HL-60 (cell line): ENCODE measurements around the gene OSBPL7.
"Not testable (repeated sequence)": the region's sequence is repeated elsewhere in the genome, so short reads cannot be mapped to it uniquely, and the experiment has no call there.

Experiments used
- DNase-seq, 2 experiments: peaks; one replicate each; pipeline ENCODE4 v3.0.0-alpha.2; 2010 to 2020; ENCODE audit warnings: low read depth in 1 of 2, low spot score in 1 of 2
- H3K27ac ChIP-seq: fragments of 250-450 bp; sonication (Bioruptor Pico); replicated peaks from 2 replicates; pipeline ENCODE4 v1.5.1; 2020; ENCODE audit warnings: mild to moderate bottlenecking, moderate library complexity
- H3K27me3 ChIP-seq: fragments of 250-450 bp; sonication (Bioruptor Pico); 2 replicates; pipeline ENCODE4 v1.5.1; 2021; ENCODE audit warnings: mild to moderate bottlenecking, moderate library complexity; ENCODE audit not compliant: insufficient read depth, poor library complexity, severe bottlenecking
- H3K4me3 ChIP-seq: replicated peaks from 2 replicates; pipeline ENCODE4 v1.5.1; 2011; ENCODE audit warnings: mild to moderate bottlenecking, control low read depth, low read length; ENCODE audit not compliant: insufficient read depth
- GABPA ChIP-seq: IDR thresholded peaks from 2 replicates; pipeline ENCODE4 v1.6.1; 2012; ENCODE audit warnings: low read depth
- POLR2AphosphoS5 ChIP-seq: IDR thresholded peaks from 2 replicates; pipeline ENCODE4 v1.6.1; 2012; ENCODE audit warnings: low read depth
- SPI1 ChIP-seq: IDR thresholded peaks from 2 replicates; pipeline ENCODE4 v1.6.1; 2012; ENCODE audit warnings: low read depth, mild to moderate bottlenecking, borderline replicate concordance
- TF ChIP-seq, protein P1 (sequence below): IDR thresholded peaks from one replicate; pipeline ENCODE4 v1.5.1; 2011; ENCODE audit warnings: low read length, control low read depth, inconsistent platforms; ENCODE audit not compliant: insufficient read depth
- TF ChIP-seq, protein P2 (sequence below): IDR thresholded peaks from 2 replicates; pipeline ENCODE4 v1.6.1; 2012; ENCODE audit warnings: low read depth; ENCODE audit not compliant: insufficient replicate concordance

The OSBPL7 gene

DNA sequence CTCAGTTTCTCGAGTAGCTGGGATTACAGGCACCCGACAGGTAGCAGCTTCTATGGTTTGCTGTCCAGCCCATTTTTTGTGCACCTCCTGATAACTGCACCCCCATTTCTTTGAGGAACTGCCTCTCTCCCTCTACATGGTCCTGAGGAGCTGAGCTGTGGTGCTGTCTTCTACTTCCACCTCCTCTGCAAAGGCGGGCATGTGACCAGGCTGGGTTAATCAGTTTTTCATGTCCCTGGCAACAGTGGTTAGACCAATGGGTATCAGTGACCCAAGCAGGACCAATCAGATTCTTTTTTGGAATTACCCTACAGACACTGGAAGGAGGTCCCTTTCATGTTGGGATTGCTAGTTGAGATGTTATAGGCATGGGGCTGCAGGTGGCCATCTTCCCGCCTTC lies 47.3 kb downstream of the OSBPL7 start:
- no peak overlapping the region for H3K4me3 ChIP-seq
- no peak for DNase-seq
- TF ChIP-seq POLR2AphosphoS5 (no peak), SPI1 (no peak), GABPA (no peak)
- TF ChIP-seq, protein P1, sequence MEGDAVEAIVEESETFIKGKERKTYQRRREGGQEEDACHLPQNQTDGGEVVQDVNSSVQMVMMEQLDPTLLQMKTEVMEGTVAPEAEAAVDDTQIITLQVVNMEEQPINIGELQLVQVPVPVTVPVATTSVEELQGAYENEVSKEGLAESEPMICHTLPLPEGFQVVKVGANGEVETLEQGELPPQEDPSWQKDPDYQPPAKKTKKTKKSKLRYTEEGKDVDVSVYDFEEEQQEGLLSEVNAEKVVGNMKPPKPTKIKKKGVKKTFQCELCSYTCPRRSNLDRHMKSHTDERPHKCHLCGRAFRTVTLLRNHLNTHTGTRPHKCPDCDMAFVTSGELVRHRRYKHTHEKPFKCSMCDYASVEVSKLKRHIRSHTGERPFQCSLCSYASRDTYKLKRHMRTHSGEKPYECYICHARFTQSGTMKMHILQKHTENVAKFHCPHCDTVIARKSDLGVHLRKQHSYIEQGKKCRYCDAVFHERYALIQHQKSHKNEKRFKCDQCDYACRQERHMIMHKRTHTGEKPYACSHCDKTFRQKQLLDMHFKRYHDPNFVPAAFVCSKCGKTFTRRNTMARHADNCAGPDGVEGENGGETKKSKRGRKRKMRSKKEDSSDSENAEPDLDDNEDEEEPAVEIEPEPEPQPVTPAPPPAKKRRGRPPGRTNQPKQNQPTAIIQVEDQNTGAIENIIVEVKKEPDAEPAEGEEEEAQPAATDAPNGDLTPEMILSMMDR: no peak
- TF ChIP-seq, protein P2, sequence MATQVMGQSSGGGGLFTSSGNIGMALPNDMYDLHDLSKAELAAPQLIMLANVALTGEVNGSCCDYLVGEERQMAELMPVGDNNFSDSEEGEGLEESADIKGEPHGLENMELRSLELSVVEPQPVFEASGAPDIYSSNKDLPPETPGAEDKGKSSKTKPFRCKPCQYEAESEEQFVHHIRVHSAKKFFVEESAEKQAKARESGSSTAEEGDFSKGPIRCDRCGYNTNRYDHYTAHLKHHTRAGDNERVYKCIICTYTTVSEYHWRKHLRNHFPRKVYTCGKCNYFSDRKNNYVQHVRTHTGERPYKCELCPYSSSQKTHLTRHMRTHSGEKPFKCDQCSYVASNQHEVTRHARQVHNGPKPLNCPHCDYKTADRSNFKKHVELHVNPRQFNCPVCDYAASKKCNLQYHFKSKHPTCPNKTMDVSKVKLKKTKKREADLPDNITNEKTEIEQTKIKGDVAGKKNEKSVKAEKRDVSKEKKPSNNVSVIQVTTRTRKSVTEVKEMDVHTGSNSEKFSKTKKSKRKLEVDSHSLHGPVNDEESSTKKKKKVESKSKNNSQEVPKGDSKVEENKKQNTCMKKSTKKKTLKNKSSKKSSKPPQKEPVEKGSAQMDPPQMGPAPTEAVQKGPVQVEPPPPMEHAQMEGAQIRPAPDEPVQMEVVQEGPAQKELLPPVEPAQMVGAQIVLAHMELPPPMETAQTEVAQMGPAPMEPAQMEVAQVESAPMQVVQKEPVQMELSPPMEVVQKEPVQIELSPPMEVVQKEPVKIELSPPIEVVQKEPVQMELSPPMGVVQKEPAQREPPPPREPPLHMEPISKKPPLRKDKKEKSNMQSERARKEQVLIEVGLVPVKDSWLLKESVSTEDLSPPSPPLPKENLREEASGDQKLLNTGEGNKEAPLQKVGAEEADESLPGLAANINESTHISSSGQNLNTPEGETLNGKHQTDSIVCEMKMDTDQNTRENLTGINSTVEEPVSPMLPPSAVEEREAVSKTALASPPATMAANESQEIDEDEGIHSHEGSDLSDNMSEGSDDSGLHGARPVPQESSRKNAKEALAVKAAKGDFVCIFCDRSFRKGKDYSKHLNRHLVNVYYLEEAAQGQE: no peak
- peaks cover 12% of the 10 kb centered on the region for H3K27me3 ChIP-seq
- H3K27ac ChIP-seq: no peak overlapping the region

DNA sequence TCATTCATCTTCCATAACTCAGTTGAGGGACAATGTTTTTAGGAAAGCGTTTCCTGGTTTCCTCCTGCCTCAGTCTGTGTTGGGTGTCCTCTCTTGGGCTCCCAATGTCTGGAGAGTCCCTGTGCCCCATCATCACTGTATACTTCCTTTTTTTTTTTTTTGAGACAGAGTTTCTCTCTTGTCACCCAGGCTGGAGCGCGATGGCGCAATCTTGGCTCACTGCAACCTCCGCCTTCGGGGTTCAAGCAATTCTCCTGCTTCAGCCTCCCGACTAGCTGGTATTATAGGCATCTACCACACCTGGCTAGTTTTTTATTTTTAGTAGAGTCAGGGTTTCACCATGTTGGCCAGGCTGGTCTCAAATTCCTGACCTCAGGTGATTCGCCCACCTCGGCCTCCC lies 47.9 kb downstream of the OSBPL7 start:
- peak in 1 of 2 experiments; percentile 75 for DNase-seq
- peaks cover 11% of the 10 kb centered on the region for H3K27me3 ChIP-seq
- not testable (repeated sequence) for H3K4me3 ChIP-seq, H3K27ac ChIP-seq

DNA sequence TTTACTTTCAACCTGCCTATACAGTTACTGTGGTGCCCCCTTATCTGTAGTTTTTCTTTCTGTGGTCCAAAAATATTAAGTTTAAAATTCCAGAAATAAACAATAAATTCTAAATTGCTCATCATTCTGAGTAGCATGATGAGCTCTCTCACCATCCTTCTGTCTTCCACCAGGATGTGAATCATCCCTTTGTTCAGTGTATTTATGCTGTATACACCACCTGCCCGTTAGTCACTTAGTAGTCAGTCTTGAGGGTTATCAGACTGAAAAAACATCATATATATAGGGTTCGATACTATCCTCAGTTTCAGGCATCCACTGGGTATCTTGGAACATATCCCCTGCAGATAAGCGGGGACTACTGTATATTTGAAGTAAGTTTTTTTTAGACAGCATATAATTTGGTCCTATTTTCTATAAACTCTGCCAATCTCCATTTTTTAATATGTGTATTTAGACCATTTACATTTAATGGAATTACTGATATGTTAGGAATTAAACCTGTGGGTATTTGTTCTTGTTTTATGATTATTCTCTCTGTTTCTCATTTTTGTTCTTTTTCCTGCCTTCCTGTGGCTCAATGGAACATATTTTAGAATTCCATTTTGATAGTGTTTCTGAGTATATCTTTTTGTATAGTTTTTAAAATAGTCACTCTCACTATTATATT lies 57.5 kb downstream of the OSBPL7 start:
- H3K4me3 ChIP-seq: no peak overlapping the region
- no peak for TF ChIP-seq SPI1
- TF ChIP-seq, protein P1: no peak
- TF ChIP-seq GABPA: no peak
- TF ChIP-seq, protein P2: no peak
- no peak for TF ChIP-seq POLR2AphosphoS5
- peaks cover 5% of the 10 kb centered on the region for H3K27me3 ChIP-seq
- H3K27ac ChIP-seq: no peak overlapping the region
- DNase-seq: no peak

DNA sequence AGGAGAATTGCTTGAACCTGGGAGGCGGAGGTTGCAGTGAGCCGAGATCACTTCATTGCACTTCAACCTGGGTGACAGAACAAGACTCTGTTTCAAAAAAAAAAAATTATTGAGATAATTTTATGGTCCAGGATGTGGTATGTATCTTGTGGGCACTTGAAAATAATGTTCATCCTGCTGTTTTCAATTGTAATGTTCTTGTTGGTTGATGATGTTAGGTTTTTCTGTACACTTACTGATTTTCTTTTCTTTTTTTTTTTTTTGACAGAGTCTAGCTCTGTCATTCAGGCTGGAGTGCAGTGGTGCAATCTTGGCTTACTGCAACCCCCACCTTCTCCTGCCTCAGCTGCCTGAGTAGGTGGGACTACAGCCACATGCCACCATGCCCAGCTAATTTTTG lies 58.9 kb downstream of the OSBPL7 start:
- no peak overlapping the region for H3K4me3 ChIP-seq
- H3K27ac ChIP-seq: no peak overlapping the region
- H3K27me3 ChIP-seq: peaks cover 5% of the 10 kb centered on the region
- no peak for TF ChIP-seq SPI1
- no peak for TF ChIP-seq POLR2AphosphoS5
- TF ChIP-seq, protein P1: no peak
- no peak for TF ChIP-seq GABPA
- TF ChIP-seq, protein P2: no peak
- DNase-seq: no peak
